IPS-11a (cell line): ENCODE measurements around the gene MRFAP1.
"Not testable (repeated sequence)": the region's sequence is repeated elsewhere in the genome, so short reads cannot be mapped to it uniquely, and the experiment has no call there.

Experiments
- H3K4me3 ChIP-seq: one replicate; pipeline ENCODE4 v1.5.1; 2013; ENCODE audit warnings: low read depth, low read length, control low read depth

MRFAP1 gene

DNA sequence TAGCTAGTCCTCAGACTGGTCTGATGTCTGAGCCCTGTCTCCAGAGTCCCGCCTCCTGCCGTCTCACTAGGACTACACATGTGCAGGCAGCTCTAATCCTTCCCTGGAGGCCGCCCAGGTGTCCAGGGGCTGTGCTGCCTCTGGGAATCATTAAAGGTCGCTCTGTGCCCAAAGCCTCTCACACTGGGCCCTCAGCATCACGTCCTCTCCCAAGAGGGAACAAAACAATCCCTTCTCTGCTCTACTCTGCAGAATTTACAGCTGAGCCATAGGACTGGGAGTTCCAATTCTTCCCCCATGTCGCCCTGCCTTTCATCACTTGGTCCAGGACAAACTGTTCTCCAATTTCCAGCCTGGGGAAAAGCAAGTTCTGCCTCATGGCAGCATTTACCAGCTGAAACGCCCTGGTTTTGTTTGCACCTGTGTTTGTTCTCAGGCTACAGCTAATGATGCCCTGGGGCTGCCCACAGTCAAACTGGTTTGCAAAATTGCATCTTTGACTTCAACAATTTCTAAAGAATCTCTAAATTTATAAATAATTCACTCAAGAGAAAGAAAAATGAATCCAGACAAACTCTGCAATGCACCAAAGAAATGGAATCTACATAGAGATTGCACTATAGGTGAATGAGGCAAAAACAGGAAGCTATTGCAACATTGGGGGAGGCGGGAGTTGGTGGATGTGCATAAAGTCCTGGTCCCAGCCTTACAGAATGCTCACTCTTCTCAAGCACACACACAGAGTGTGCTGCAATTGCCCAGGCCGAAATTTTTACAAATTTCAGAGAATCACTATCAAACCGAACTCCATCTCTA lies 7.2 kb upstream of the MRFAP1 start:
- no peak overlapping the region for H3K4me3 ChIP-seq

DNA sequence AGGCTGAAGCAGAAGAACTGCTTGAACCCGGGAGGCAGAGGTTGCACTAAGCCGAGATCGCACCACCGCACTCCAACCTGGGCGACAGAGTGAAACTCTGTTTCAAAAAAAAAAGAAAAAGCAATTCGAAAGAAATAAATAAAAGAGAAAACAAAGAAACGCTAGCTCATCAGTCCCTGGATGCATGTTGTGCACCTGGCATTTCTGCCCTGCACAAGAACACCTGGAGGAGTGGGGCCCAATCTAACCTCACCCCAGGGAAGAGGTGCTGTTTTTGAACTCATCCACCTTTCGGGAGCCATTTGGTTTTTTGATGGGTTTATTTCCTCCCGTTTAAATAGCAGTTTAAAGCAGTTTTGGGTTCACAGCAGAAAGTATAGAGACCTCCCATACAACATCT lies 5.7 kb upstream of the MRFAP1 start:
- H3K4me3 ChIP-seq: no peak overlapping the region

DNA sequence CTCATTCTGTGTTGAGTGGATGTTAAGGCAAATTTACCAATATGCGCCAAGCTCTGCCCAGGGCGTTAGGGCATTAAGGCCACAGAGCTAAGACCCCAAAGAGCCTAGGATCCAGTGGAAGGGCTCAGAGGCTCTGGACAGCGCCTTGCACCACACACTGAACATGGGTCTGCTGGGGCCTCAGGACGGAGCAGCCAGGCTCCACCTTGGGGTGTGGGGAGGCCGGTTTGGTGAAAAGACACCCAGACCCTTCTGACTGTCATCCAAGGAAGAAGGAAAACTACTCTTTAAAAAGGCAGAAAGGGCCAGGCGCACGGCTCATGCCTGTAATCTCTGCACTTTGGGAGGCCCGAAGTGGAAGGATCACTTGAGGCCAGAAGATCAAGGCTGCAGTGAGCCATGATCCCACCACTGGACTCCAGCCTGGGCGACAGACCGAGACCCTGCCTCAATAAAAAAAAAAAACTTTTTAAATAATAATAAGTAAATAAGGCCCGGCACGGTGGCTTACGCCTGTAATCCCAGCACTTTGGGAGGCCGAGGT lies 1.3 kb upstream of the MRFAP1 start:
- no peak overlapping the region for H3K4me3 ChIP-seq

DNA sequence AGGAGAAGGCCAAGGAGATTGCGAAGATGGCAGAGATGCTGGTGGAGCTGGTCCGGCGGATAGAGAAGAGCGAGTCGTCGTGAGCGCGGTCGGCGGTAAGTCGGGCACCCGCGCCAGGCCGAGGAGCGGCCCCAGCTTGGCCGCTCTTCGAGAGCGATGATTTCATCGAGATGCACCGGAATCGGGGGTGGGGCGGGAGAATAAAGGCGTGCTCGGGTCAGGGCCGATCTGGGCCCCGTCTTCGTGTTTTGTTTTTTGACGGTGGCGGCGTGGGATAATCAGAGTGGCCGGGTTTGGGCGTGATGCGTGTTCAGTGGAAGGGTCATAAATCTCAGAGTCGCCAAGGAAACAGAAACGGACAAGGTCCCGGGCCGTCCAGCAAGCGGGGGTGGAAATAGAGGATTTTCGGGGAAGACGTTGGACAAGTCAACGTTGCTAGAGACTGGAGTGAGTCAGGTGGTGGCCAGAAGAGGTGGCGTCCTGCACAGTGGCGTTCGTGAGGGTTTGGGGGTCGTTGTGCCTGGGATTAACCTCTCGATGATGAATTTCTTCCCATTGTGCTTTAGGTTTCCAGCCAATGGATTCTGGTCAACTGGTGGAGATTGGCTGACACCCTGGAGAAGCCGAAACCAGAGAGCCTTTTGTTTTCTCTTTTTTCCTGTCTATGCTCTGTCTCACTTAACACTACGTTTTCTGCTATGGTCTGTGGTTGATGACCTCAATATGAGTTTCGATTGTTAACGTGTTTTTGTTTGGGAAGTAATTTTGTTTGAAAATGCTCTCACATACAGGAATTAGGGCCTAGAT lies 882 bp downstream of the MRFAP1 start:
- H3K4me3 ChIP-seq: peak overlapping the region; percentile 90

DNA sequence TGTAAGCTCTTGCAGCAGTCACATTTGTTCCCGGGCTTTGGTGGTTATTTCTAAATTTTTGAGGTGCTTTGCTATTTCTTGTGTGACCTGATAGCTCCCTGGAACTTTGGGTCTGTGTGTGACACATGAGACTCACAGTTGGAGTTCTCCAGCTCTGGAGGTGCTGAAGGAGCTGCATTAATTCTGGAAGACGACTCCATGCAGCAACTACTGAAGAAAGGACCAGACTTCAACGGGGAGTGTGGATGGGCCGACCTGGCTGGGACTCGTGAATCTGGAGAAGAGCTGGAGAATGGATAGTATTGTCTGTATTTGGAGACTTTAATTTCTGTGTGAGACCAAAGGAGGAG lies 1.5 kb downstream of the MRFAP1 start:
- peak overlapping the region; percentile 90 for H3K4me3 ChIP-seq

DNA sequence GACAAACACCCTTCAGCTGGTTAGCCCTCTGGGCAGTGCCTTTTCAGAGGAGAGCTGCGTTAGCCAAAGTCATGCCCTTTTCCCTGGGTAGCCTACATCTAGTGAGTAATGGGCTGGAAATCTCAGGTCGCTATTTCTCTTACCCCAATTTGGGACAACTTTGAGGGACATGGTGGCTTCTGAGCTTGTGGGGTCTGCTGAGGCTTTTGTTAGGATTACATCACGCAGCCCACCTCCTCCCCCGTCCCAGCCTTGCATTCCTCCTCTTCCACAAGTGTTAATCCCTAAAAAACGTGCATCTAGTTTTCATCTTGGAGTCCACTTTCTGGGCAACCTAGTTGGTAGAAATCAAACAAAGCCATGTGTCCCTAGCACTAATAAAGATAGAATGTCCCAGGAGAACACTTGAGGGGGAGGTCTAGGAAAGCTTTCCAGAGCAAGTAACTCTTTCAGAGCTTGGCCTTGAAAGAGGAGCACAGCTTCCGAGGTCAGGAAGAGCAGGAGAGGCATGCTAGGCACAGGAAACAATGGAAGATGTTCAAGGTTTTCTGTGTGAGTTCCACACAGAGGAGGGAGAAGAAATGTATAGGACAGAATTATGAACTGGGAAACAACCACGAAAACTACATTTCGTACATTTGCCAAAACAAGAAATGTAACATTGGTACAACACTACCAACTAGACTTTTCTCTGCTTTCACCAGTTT lies 2.8 kb downstream of the MRFAP1 start:
- no peak overlapping the region for H3K4me3 ChIP-seq

DNA sequence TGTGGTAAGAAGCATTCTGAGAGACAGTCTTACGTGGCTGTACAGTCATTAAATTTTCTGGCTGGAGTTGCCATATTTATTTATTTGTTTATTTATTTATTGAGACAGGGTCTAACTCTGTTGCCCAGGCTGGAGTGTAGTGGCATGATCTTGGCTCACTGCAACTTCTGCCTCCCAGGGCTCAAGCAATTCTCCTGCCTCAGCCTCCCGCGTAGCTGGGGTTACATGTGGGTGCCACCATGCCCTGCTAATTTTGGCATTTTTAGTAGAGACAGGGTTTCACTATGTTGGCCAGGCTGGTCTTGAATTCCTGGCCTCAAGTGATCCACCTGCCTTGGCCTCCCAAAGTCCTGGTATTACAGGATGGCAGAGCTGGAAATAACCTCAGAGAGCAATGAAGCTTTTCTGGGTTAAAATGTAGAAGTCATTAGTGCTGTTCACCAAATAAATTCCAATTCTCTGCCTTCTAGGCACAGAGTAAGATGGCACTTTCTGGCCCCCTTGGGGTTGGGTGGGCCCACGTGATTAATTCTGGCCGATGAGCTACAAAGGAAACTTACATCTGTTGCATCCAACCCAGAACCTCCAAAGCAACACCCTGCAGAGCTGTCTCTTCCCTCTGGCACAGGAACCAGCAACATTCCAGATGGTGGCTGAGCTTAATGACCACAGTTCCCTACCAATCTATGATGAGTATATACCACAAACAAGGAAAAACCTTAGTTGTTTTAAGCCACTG lies 4.5 kb downstream of the MRFAP1 start:
- H3K4me3 ChIP-seq: no peak overlapping the region

DNA sequence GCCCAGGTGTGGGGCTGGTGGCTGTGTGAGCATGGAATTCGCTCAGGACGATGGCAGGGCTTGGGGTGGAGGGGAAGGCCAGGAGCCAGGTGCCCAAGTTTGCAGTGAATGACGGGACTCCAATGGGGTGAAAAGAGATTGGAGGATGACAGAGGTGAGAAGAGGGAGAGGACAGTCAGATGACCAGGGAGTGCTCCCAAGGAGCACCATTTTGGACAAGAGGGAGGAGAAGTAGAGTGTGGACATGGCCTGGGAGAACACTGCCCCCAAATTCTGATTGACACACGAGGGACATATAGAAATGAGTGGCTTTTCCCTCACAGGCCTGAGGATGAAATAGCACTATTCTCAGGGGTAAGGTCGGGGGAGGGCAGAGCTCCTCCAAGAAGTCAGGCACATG lies 6.7 kb downstream of the MRFAP1 start:
- no peak overlapping the region for H3K4me3 ChIP-seq

DNA sequence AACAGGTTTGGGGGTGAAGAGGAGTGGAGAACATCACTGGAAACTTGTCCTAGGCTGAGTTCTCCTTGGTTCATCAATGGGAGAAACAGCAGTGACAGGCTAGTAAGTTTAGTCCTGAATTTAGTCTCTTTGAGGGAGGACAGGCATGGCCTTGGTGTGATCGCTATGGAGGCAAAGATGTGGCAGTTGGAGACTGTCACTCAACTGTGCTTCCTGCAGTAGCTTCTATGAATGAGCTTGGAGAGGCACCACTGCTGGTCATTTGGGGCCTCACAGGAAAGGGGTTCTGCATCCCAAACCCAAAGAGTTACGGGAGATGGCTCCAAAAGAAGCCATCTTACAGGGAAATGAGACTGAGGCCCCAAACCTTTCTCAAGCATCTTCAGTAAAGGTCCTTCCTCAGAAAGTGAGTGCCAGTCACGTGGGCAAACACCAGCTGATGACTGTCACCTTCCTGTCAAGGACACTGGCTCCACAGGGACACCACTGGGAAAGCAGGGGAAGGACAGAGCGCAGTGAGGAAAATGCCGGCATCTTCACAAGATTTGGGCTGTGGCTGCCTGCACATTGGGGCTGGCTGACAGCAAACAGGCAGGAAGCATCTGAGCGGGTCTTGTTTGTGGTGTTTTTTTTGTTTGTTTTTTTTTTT lies 7.2 kb downstream of the MRFAP1 start:
- H3K4me3 ChIP-seq: no peak overlapping the region

DNA sequence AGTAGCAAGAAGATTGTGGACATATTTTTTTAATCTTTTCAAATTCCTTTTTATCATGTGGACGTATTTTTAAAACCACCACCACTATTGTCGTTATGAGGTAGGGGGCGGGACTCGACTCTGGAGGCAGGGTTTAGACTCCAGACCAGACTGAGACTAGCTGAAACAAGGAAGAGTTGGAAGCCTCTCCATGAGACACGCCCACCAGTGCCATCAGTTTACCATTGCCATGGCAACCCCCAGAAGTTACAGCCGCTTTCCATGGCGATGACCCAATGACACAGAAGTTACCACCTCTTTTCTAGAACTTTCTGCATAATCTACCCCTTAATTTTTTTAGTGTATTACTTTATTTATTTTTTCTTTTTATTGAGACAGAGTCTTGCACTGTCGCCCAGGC lies 8.7 kb downstream of the MRFAP1 start:
- H3K4me3 ChIP-seq: no peak overlapping the region

DNA sequence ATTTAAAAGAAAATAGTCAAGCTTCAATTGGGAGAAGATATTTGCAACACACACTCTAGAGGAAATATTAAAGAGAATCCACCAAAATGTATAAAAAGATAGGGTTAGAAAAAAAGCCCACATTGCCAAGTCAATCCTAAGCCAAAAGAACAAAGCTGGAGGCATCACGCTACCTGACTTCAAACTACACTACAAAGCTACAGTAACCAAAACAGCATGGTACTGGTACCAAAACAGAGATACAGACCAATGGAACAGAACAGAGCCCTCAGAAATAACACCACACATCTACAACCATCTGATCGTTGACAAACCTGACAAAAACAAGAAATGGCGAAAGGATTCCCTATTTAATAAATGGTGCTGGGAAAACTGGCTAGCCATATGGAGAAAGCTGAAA lies 13.7 kb downstream of the MRFAP1 start:
- H3K4me3 ChIP-seq: not testable (repeated sequence)

DNA sequence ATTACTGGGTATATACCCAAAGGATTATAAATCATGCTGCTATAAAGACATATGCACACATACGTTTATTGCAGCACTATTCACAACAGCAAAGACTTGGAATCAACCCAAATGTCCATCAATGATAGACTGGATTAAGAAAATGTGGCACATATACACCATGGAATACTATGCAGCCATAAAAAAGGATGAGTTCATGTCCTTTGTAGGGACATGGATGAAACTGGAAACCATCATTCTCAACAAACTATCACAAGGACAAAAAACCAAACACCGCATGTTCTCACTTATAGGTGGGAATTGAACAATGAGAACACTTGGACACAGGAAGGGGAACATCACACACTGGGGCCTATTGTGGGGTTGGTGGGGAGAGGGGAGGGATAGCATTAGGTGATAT lies 14.8 kb downstream of the MRFAP1 start:
- H3K4me3 ChIP-seq: not testable (repeated sequence)

DNA sequence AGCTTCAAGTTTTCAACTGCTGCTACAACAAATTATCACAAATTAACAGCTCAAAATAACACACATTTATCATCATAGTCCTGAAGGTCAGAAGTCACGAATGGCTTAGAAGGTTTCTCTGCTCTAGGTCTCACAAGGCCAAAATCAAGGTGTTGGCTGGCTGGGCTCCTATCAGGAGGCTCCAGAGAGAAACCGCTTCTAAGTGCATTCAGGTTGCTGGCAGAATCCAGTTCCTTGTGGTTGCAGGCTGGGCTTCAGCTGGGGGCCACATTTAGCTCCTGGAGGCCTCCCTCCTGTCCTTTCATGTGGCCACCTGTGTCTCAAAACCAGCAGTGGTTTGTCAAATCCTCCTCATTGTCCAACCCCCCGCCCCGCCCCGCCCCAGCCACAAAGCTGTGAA lies 15.4 kb downstream of the MRFAP1 start:
- no peak overlapping the region for H3K4me3 ChIP-seq

DNA sequence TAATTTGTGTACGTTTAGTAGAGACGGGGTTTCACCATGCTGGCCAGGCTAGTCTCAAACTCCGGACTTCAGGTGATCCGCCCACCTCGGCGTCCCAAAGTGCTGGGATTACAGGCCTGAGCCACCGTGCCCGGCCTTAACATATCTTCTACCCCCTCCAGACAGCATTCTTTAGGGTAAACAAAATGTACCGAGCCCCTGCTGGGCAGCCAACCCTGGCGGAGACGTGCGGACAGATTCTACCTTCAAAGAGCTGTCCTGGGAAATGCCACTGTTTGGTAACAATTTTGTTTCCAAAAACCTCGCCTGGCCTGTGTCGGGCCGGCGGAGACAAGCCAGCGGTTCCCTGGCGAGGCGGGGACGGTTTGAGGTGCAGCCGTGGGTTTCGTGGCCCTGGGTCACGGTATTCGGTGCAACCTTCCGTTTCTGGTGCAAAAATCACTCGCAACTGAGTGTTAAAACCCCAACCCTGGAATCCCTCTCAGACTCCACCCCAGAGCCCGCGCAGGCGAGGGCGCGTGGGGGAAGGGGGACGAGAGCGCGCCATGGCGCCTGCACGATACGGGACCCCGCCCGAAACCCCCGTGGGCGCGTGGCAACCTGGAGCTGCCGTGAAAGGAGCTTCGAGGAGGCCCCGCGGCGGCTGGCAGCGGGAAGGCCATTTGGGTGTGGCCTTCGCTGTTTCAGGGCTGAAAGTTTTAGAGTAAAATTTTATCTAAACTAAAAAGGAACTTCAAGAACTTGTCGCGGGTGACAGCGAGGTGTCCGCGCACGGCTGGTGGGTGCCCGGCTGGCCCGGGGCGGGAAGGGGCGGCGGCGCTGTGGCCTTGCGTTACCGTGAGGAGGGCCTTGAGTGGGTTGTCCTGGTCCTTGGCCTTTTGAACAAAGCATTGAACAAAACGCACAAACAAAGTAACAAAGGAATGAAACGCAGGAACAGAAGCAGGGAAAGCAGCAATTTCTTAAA lies 17.0 kb downstream of the MRFAP1 start:
- no peak overlapping the region for H3K4me3 ChIP-seq

DNA sequence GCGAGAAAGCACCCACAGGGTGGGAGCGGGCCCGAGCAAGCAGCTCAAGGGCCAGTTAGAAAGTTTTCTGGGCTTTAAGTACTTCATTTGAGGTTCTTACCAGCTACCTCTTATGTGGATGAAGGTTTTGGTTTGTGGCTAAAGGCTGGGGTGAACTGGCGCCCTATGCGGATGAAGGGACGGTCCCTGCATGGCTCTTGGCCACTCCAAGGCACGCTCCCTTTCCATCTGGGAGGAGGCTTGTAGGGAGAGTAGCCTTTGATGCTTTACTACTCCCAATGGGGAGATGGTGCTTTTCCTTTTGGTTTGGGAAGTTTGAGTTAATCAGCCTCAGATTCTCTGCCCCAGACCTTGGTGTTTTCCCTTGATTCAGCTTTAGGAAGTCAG lies 17.7 kb downstream of the MRFAP1 start:
- H3K4me3 ChIP-seq: no peak overlapping the region

DNA sequence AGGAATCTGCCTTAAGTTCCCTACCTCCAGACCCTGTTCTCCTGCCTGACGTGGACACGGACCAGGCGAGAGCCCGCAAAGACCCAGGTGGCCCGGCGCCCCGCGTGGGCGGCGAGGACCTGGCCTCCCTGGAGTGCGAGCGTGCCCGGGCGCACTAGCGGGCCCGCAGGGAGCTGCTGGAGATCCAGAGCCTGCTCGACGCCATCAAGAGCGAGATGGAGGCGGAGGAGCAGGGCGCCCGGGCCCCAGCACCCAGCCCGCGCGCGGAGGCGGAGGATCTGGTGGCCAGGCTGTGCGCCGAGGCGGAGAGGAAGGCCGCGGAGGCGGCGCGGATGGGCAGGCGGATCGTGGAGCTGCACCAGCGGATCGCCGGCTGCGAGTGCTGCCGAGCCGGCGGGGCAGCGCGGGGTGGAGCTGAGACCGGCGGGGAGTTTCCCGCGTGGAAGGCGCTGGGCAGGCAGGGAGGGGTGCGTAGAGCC lies 18.2 kb downstream of the MRFAP1 start:
- peak overlapping the region; percentile 8 for H3K4me3 ChIP-seq

DNA sequence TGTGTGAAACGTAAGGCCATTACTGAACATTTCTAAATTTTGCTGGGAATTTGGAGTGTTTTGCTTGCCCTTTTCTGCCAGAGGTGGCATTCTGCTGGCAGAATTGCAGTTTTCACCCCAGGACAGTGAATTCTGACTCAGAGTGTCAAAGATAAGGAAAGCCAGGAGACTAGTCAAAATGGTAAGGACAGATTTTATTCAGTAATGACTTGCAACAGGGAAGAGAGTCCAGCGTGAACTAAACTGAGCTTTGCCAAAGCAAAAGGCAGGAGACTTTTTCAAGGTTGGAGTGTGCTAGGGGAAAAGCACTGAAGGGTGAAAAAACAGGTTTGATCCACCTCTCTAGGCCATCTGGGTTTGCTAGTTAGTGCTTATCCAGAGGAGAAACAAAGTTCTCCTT lies 19.4 kb downstream of the MRFAP1 start:
- no peak overlapping the region for H3K4me3 ChIP-seq

DNA sequence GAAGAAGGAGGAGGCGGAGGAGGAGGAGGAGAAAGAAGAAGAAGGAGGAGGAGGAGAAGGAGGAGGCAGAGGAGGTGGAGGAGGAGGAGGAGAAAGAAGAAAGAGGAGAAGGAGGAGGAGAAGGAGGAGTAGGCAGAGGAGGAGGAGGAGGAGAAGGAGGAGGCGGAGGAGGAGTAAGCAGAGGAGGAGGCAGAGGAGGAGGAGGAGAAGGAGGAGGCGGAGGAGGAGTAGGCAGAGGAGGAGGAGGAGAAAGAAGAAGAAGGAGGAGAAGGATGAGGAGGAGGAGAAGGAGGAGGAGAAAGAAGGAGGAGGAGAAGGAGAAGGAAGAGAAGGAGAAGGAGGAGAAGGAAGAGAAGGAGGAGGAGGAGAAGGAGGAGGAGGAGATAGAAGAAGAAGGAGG lies 19.9 kb downstream of the MRFAP1 start:
- H3K4me3 ChIP-seq: no peak overlapping the region

DNA sequence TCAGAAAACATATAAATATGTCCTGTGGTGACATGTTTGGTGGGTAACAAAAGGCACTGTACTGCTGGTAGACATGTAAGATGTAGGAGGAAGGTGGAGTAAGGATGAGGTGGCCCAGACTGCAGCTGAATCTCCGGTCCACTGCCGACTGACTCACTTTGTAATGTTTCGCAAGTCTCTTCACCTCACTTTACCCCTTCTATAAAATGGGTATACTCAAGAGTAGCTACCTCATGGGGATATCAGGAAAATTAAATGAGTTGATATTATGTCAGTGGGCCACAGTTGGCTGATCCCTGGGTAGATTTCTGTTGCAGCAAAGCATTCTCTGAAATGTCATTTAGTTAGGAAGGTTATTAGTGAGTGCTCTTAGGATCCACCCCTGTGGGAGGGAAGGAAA lies 22.1 kb downstream of the MRFAP1 start:
- H3K4me3 ChIP-seq: no peak overlapping the region
